ENCODE measurements around the gene CAPN2.

The CAPN2 gene

GRCh38 chr1:223761411-223761810 is 49.1 kb downstream of the CAPN2 start:
- DNase-seq (ENCODE audit: low read depth in 3 of 3), result no peak

DNA sequence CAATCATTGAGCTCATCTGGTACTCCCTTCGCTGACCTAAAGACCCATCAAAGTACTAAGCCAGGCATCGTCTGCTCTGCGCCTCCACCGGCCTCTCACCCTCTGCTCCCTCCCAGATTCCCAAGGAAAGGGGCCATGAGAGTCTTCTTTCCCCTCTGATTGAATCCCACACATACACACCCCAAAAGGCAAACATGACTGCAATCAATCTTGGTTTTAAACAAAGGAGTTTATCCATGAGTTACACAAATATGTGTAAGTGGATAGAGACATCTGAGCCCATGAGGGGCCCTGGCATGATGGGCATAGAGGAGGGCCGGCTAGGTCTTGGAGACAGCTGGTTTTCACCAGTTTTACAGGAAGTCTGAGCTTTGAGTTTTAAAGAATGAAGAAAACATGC is 50.9 kb downstream of the CAPN2 start:
- DNase-seq (ENCODE audit: low read depth in 3 of 3), result no peak

DNA sequence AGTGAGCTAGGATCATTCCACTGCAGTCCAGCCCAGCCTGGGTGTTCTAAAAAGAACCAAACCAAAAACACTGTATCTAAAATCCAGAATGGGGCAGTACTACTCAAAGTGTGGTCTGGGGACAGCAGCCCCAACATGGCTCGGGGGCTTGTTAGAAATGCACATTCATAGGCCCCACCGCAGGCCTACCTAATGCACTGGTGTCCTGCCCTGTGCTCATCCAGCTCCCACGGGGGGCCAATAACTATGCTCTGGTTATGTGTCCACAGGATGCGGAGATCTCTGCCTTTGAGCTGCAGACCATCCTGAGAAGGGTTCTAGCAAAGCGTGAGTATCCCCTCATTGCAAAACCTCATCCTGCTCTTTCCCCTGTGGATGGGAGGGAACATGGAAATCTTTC is 51.5 kb downstream of the CAPN2 start:
- DNase-seq (ENCODE audit: low read depth in 3 of 3), result no peak

- no peak for DNase-seq (ENCODE audit: low read depth in 3 of 3)
These were observed 52.8 kb downstream of the CAPN2 start for GRCh38 chr1:223765036-223765718.

GRCh38 chr1:223765719-223766340 is 53.5 kb downstream of the CAPN2 start:
- no peak for DNase-seq (ENCODE audit: low read depth in 3 of 3)

DNA sequence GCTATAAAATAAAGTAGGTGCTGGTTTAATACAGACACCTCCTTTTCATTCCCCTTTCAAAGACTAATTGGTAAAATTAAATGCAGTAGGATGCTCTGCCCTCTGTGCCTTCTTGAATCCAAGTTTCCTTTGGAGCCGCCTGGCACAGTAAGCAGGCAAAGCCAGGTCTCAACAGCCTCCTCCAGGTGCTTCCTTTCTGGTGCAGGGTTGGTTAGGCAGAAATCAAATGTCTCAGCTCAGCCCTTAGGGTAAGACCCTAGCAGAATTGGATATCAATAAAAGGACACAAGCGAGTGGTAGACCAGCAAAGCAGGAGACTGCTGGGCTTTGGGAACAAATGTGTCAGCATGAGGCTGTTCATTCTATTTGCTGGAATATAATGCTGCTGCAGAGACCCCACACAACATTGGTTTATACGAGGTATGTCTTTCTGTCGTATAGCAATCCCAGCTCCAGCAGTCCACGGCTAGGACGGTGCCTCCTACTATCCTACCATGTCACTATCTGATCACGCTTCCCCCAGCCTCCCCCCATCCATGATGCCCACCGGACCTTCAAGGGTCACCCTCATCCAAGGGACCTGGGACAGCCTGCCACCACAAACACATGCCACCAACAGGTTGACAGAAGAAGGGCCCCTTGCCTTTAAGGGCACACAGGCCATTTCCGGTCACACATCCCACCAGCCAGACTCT is 58.4 kb downstream of the CAPN2 start:
- no peak for DNase-seq (ENCODE audit: low read depth in 3 of 3)

- no peak for DNase-seq (ENCODE audit: low read depth in 3 of 3)
These were observed 59.1 kb downstream of the CAPN2 start for GRCh38 chr1:223771469-223771813.

- DNase-seq (ENCODE audit: low read depth in 3 of 3), result no peak
These were observed 59.8 kb downstream of the CAPN2 start for GRCh38 chr1:223771814-223772770.

DNA sequence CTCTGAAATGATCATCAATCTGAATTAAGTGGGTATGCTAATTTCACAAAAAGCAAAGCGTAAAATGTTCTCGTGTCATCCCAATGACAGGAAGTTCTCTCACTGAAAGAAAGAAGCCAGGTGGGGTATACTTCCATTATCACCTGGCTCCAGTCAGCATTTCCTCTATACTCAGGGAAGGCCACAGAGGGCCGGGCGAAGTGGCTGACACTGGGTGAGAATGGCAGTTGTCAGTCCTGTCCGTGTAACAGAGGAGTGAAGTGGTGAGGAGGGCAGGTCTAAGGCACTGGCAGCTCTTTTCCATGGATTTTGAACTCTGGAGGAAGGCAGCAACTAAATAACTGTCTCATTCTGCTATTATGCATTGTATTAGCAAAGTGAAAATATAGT is 60.4 kb downstream of the CAPN2 start:
- no peak for DNase-seq (ENCODE audit: low read depth in 3 of 3)

- DNase-seq (ENCODE audit: low read depth in 3 of 3), result no peak
These were observed 61.9 kb downstream of the CAPN2 start for GRCh38 chr1:223774134-223774814.

- DNase-seq (ENCODE audit: low read depth in 3 of 3), result no peak
These were observed 62.7 kb downstream of the CAPN2 start for GRCh38 chr1:223775054-223775453.

DNA sequence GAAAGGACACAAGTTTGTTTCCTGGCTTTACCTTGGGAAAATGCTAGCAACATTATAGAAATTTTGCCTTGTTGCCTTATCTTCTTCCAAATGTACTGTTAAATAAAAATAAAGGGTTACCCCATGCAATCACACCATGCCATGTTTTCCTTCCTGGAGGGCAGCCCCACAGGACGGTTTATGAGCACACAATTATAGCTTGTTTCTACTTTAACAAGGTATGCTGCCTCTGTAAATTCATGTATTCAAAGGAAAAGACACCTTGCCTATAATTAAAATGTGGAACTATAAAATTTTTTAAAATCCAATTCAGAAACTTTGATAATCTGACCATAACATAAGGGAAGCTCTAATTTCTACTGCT is 63.4 kb downstream of the CAPN2 start:
- no peak for DNase-seq (ENCODE audit: low read depth in 3 of 3)

DNA sequence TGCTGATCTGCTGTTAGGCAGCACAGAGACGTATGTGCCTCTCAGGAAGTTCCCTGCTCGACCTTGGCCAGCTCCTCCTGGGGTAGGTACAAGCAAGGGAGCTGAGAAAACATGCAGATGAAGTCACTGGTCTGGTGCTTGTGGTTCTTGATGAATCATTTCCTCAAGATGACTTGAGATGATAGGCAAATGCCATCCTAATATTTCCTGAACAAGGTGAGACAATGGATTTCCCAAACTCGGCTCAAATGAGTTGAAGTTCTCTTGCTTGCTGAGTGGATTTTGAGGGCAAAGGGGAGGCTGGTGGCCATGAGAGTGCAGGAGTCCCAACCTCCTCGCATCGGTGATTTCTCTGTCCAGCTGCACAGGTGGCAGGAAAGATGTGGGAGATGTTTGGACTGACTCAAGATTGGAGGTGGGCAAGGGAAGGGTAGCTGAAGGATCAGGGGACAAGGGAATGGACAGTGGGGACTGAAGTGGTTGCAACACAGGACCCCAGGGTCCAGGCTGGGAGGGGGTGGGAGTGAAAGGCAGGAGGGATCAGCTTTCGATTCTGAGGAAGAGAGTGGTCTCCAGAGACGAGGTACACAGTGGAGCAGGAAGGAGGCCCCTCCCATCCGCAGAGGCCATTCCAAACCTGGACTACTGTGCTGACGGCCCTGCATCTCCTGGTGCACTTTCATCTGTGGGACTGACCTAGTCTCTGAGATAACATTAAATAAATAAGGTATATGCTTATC is 63.9 kb downstream of the CAPN2 start:
- DNase-seq (ENCODE audit: low read depth in 3 of 3), result peak in 2 of 3 experiments; percentile 13 to 18

GRCh38 chr1:223776826-223777454 is 64.6 kb downstream of the CAPN2 start:
- DNase-seq (ENCODE audit: low read depth in 3 of 3), result no peak

DNA sequence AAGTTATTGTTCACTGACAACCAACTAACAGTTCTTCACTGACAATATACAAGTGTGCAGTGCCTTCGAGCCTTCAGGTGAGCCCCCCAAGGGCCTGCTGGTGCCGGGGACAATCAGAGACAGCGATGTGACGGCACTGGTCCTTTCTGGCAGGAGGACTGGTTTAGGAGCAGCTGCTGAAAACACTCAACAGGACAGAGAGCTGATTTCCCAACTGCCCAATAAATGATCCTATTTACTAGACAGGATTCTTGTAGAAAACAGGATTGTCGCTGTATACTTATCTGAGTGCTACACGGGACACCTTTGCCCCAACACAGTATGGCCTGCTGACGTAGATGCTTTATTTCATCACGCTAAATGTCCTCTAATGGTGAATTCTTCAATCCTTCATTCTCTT is 68.0 kb downstream of the CAPN2 start:
- no peak for DNase-seq (ENCODE audit: low read depth in 3 of 3)

DNA sequence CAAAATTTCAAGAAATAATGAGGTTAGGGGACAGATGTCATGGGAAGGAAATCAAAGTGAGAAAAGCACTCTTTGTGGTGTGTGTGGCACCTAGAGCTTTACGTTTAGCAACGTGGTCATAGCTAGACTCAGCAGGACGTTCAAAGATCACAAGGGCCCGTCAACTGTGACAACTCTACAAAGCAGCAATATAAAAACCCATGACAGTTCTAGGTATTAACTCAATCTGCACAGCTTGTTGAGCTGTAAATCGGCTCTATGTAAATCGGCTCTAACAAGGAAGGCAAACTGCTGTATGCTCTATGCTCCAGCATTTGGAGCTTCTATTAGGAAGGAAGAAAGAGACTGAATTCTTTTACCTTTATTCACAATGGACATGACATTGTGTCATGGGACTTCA is 68.6 kb downstream of the CAPN2 start:
- no peak for DNase-seq (ENCODE audit: low read depth in 3 of 3)

- DNase-seq (ENCODE audit: low read depth in 3 of 3), result no peak
These were observed 71.3 kb downstream of the CAPN2 start for GRCh38 chr1:223783676-223784075.

DNA sequence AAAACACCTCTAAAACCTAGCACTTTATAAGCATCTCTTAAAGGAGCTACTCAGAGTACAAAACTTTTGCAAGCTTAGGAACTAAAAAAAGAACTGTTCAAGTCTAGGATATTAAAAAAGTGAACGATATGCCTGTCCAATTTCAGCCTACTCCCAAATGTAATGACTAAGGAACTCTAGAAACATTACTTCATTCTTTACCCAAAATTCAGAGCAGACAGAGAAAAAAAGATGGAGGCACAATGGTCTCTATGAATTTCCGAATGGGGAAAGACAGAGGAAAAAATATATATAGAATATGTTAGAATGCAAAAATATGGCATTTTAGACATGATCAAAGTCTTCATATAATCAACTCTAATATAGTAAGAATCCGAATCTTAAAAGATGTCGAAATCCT is 72.2 kb downstream of the CAPN2 start:
- DNase-seq (ENCODE audit: low read depth in 3 of 3), result no peak

DNA sequence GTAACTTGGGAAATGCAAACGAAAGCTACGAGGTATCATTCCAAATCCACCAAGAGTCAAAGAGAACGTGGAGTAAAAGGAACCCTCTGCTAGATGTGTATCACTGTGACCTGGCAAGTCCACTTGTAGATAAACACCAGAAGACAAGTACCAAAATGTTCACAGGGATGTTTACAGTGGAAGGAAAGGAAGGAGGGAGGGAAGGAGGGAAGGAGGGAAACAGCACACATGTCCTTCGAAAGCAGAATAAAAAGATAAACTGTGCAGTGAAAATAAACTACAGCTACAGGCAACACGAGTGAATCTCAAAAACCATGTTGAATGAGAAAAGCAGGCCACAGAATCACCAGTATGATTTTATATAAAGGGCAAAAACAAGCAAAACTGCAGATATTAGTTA is 73.5 kb downstream of the CAPN2 start:
- DNase-seq (ENCODE audit: low read depth in 3 of 3), result no peak

- DNase-seq (ENCODE audit: low read depth in 3 of 3), result no peak
These were observed 76.5 kb downstream of the CAPN2 start for GRCh38 chr1:223788746-223789415.
